HepG2 (cell line): Measurements from ENCODE around the gene SIGLEC9. TPM values are rescaled to one million over a fixed set of nuclear protein-coding genes. Genes with fewer than 3 reads are reported as not detected.

ENCODE experiments used
- ATAC-seq: fragments of 200-7000 bp; cut with Tn5 transposase; 3 replicates; pipeline ENCODE4 v1.9.1; 2020; ENCODE audit warnings: mild to moderate bottlenecking, moderate library complexity
- BruUV-seq: library from RNA; stranded (reverse); fragments of 400-500 nt; replicated peaks from 2 replicates; lab custom pipeline; 2021; lab: Mats Ljungman, UMichigan
- CTCF ChIA-PET: fragments of 300-600 bp; formaldehyde crosslinking; extraction: SDS; loops from one replicate; lab custom pipeline; 2021; ENCODE audit warnings: low total read pairs, inconsistent platforms, low intra/inter-chr PET ratio; lab: Yijun Ruan, JAX
- POLR2A ChIA-PET: fragments of 350-600 bp; sonication (Branson Sonifier 250); formaldehyde crosslinking; loops from one replicate; lab custom pipeline; 2020; ENCODE audit warnings: antibody characterized with exemption, inconsistent platforms; lab: Yijun Ruan, JAX
- DNase-seq: peaks from one replicate; pipeline ENCODE4 v3.0.0-alpha.2; 2015; ENCODE audit warnings: low spot score
- FAIRE-seq: peaks from 3 replicates; lab custom pipeline; 2011; peaks lifted over from hg19 to GRCh38; lab: Jason Lieb, UNC
- H2AFZ ChIP-seq: one replicate; pipeline ENCODE4 v1.6.1; 2011; ENCODE audit warnings: low read length, inconsistent platforms
- H3K27ac ChIP-seq: fragments of 300-600 bp; 3 replicates; pipeline ENCODE4 v1.8.0; 2011; ENCODE audit warnings: mixed run types, mild to moderate bottlenecking, mixed read lengths, low read length, inconsistent platforms; ENCODE audit not compliant: insufficient read depth; ENCODE audit errors: extremely low read length
- H3K27me3 ChIP-seq, 2 experiments: fragments of 200-600 bp in 1 of 2; 2 replicates in 1 of 2; 3 replicates in 1 of 2; pipeline versions ENCODE4 v1.6.0 to v1.8.0; 2011; ENCODE audit warnings: low read length in 2 of 2, mild to moderate bottlenecking in 2 of 2, moderate library complexity in 2 of 2, inconsistent platforms in 1 of 2; ENCODE audit not compliant: insufficient read depth in 2 of 2, control insufficient read depth in 1 of 2
- H3K36me3 ChIP-seq, 2 experiments: fragments of 200-600 bp in 1 of 2; replicated peaks in 1 of 2; 2 replicates in 1 of 2; 3 replicates in 1 of 2; pipeline versions ENCODE4 v1.5.1 to v1.8.0; 2011; ENCODE audit warnings: low read length in 2 of 2, inconsistent platforms in 1 of 2; ENCODE audit not compliant: insufficient read depth in 2 of 2, control insufficient read depth in 1 of 2
- H3K4me1 ChIP-seq: 2 replicates; pipeline ENCODE4 v1.5.1; 2012; ENCODE audit warnings: low read length, inconsistent platforms; ENCODE audit not compliant: insufficient read depth
- H3K4me2 ChIP-seq: 2 replicates; pipeline ENCODE4 v1.6.0; 2011; ENCODE audit warnings: low read depth, low read length, inconsistent platforms
- H3K4me3 ChIP-seq, 3 experiments: fragments of 200-600 bp in 1 of 3; sonication (generic), shearing (Covaris generic) in 1 of 3; replicated peaks in 1 of 3; 2 replicates each; pipeline ENCODE4 v1.5.1; 2011 to 2016; ENCODE audit warnings: low read length in 3 of 3, inconsistent platforms in 2 of 3, low read depth in 2 of 3, mild to moderate bottlenecking in 2 of 3, control low read depth in 1 of 3, mixed read lengths in 1 of 3; ENCODE audit not compliant: insufficient read depth in 1 of 3
- H3K79me2 ChIP-seq: one replicate; pipeline ENCODE4 v1.6.1; 2011; ENCODE audit warnings: low read length, inconsistent platforms; ENCODE audit not compliant: insufficient read depth
- H3K9ac ChIP-seq: 2 replicates; pipeline ENCODE4 v1.6.0; 2011; ENCODE audit warnings: mild to moderate bottlenecking, low read depth, low read length, inconsistent platforms; ENCODE audit not compliant: insufficient read depth
- H3K9me3 ChIP-seq: 2 replicates; pipeline ENCODE4 v1.5.1; 2012; ENCODE audit warnings: mild to moderate bottlenecking, low read length
- H4K20me1 ChIP-seq: 2 replicates; pipeline ENCODE4 v1.6.0; 2011; ENCODE audit warnings: inconsistent platforms, mild to moderate bottlenecking, low read length, moderate library complexity; ENCODE audit not compliant: insufficient read depth
- ARNT ChIP-seq: fragments of 450-650 bp; IDR thresholded peaks from 2 replicates; pipeline ENCODE4 v1.6.1; 2017
- FOXJ3 ChIP-seq: sonication (generic); formaldehyde crosslinking; IDR thresholded peaks from 2 replicates; pipeline ENCODE4 v1.4.0; 2020; ENCODE audit warnings: missing genetic modification reagents, mild to moderate bottlenecking, borderline replicate concordance
- GTF2F1 ChIP-seq: fragments of 150-350 bp; IDR thresholded peaks from 2 replicates; pipeline ENCODE4 v1.6.1; 2014; ENCODE audit warnings: low read length
- JARID2 ChIP-seq: sonication (generic); formaldehyde crosslinking; IDR thresholded peaks from 2 replicates; pipeline ENCODE4 v1.8.1; 2023; ENCODE audit warnings: missing genetic modification reagents, inconsistent platforms; ENCODE audit not compliant: insufficient replicate concordance
- KLF15 ChIP-seq: sonication (generic); formaldehyde crosslinking; IDR thresholded peaks from 2 replicates; pipeline ENCODE4 v1.8.1; 2023; ENCODE audit warnings: borderline replicate concordance, mild to moderate bottlenecking, inconsistent platforms, missing genetic modification reagents, mixed read lengths
- MLLT10 ChIP-seq: sonication (generic); formaldehyde crosslinking; IDR thresholded peaks from 2 replicates; pipeline ENCODE4 v1.4.0; 2020; ENCODE audit warnings: missing genetic modification reagents
- NCOA1 ChIP-seq: sonication (generic); formaldehyde crosslinking; IDR thresholded peaks from 2 replicates; pipeline ENCODE4 v1.9.0; 2021; ENCODE audit warnings: missing genetic modification reagents
- RFX5 ChIP-seq: IDR thresholded peaks from 2 replicates; pipeline ENCODE4 v1.6.1; 2011; ENCODE audit warnings: low read depth, low read length, improper control_type of control experiment
- SRSF4 ChIP-seq: fragments of 200-400 bp; formaldehyde crosslinking; IDR thresholded peaks from one replicate; pipeline ENCODE4 v1.6.1; 2018; ENCODE audit warnings: mild to moderate bottlenecking, low read depth, low read length, moderate library complexity; ENCODE audit not compliant: poor library complexity, severe bottlenecking
- WIZ ChIP-seq: sonication (generic); formaldehyde crosslinking; IDR thresholded peaks from 2 replicates; pipeline ENCODE4 v1.5.1; 2020; ENCODE audit warnings: mild to moderate bottlenecking, missing genetic modification reagents
- ZNF260 ChIP-seq: sonication (generic); formaldehyde crosslinking; IDR thresholded peaks from 2 replicates; pipeline ENCODE4 v1.4.0; 2020; ENCODE audit warnings: missing genetic modification reagents, low read depth, mild to moderate bottlenecking, borderline replicate concordance
- WGBS: methylation state at CpG from one replicate; pipeline ENCODE4 v1.1.6; 2017; ENCODE audit warnings: low lambda C conversion rate; 5-methylcytosine and 5-hydroxymethylcytosine counted together
- in situ Hi-C: cut with HindIII; loops from 2 replicates; pipeline ENCODE4 v1.10.0; 2017; ENCODE audit warnings: low pct_unique_long_range_greater_than_20kb; ENCODE audit not compliant: extremely low pct_ligation_motif_present
- intact Hi-C: fragments of 100-400 bp; cut with micrococcal nuclease; formaldehyde crosslinking; loops from one replicate; pipeline ENCODE4 v1.10.0; 2022; ENCODE audit not compliant: unreplicated experiment
- polyA plus RNA-seq, 8 experiments: library from polyadenylated mRNA; depleted of rRNA in 3 of 8; stranded (reverse) in 7 of 8; unstranded in 1 of 8; fragments of >200 nt; fragmentation: Illumina TruSeq in 4 of 8; extraction: Trizol in 4 of 8; gene quantifications; 2 replicates each; pipeline versions ENCODE4 v1.2.1 to v1.2.3, GENCODE V29; 2011 to 2016; ENCODE audit warnings: low read depth in 4 of 8, missing spikeins in 1 of 8, mixed read lengths in 1 of 8; ENCODE audit not compliant: insufficient read depth in 1 of 8
- total RNA-seq, 5 experiments: library from RNA; depleted of rRNA; stranded (reverse); fragments of >200 nt; fragmentation: Illumina TruSeq; extraction: Trizol; gene quantifications; 2 replicates each; pipeline ENCODE4 v1.2.3, GENCODE V29; 2016; ENCODE audit warnings: low read depth in 1 of 5
- TF ChIP-seq, protein P1 (sequence below): sonication (generic); formaldehyde crosslinking; IDR thresholded peaks from 2 replicates; pipeline ENCODE4 v1.8.0; 2022; ENCODE audit warnings: mild to moderate bottlenecking, missing genetic modification reagents, borderline replicate concordance

SIGLEC9 gene
- total and polyA plus RNA-seq, 2 of the 13 experiments (the other 11 are each of a cell fraction or from before 2014, with no cell fraction given) = not detected

DNA sequence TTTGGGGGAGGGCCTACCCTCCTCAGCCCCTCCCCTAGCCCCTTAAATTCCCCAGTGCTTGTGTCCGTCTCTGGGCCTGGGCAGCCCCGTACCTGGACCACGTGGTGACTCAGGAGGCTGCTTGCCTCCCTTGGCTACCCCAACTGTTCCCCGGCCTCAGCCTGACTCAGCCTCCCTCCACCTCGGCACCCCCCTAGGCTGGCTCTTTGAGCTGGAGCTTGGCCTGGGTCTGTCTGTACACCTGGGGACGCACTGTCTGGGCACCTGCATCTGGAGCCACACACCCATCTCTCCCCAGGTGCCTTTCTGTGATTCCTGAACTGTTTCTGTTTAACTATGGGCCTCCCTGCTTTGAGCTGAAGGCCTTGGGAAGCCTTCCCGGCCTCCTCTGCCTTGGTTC lies 40.2 kb upstream of the SIGLEC9 start:
- DNase-seq (no peak), ATAC-seq (no peak), FAIRE-seq (no peak)
- intact Hi-C loops = no loop called here
- no peaks in the 10 kb centered on the region for H3K36me3 ChIP-seq
- H3K9me3 ChIP-seq = no peaks in the 10 kb centered on the region
- no peaks in the 10 kb centered on the region for H4K20me1 ChIP-seq
- no TSS peak for BruUV-seq
- in situ Hi-C loops = loop anchor here (25.0 kb wide), 1 partner anchor 147 kb away; no protein-coding TSS in a partner anchor
- no peak overlapping the region for H3K4me3 ChIP-seq
- H3K9ac ChIP-seq = no peak overlapping the region
- no peaks in the 10 kb centered on the region for H3K79me2 ChIP-seq
- H3K27me3 ChIP-seq = peaks cover 3 to 36% of the 10 kb centered on the region in 2 experiments; a peak in 4 of 5 replicates
- H3K4me1 ChIP-seq = no peaks in the 10 kb centered on the region
- H2AFZ ChIP-seq = no peak overlapping the region
- H3K27ac ChIP-seq = no peak overlapping the region
- ChIA-PET POLR2A (no interaction called here), CTCF (no interaction called here)
- no peak overlapping the region for H3K4me2 ChIP-seq
- no peak for TF ChIP-seq WIZ
- TF ChIP-seq MLLT10 (CRISPR knock-in tag) = no peak
- no peak for TF ChIP-seq FOXJ3 (CRISPR knock-in tag)
- TF ChIP-seq ARNT = no peak
- no peak for TF ChIP-seq JARID2 (CRISPR knock-in tag)
- no peak for TF ChIP-seq SRSF4
- TF ChIP-seq KLF15 (CRISPR knock-in tag) = no peak
- TF ChIP-seq, protein P1, sequence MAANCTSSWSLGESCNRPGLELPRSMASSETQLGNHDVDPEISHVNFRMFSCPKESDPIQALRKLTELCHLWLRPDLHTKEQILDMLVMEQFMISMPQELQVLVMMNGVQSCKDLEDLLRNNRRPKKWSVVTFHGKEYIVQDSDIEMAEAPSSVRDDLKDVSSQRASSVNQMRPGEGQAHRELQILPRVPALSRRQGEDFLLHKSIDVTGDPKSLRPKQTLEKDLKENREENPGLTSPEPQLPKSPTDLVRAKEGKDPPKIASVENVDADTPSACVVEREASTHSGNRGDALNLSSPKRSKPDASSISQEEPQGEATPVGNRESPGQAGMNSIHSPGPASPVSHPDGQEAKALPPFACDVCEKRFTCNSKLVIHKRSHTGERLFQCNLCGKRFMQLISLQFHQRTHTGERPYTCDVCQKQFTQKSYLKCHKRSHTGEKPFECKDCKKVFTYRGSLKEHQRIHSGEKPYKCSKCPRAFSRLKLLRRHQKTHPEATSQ (CRISPR knock-in tag) = no peak
- TF ChIP-seq GTF2F1 = no peak
- TF ChIP-seq RFX5 = no peak
- no peak for TF ChIP-seq ZNF260
- TF ChIP-seq NCOA1 (CRISPR knock-in tag) = no peak
- 0% methylated on average over 3 of the region's 7 CpGs for WGBS
